Hindlimb muscle (tissue), 1 donor: Measurements from ENCODE around the gene OR10A4. TPM values are rescaled to one million over a fixed set of nuclear protein-coding genes. Genes with fewer than 3 reads are reported as not detected.
"Not testable (repeated sequence)": the region's sequence is repeated elsewhere in the genome, so short reads cannot be mapped to it uniquely, and the experiment has no call there.

Experiments
- DNase-seq: peaks from one replicate; pipeline ENCODE4 v3.0.0-alpha.2; 2013
- polyA plus RNA-seq: library from polyadenylated mRNA; unstranded; fragments of 120-200 nt; gene quantifications from one replicate; pipeline ENCODE4 v1.2.1, GENCODE V29; 2013; ENCODE audit not compliant: insufficient read length

OR10A4 gene
- polyA plus RNA-seq, 1 donor, result not detected

GRCh38 chr11:6898911-6899310 is 22.5 kb downstream of the OR10A4 start:
- no peak for DNase-seq

DNA sequence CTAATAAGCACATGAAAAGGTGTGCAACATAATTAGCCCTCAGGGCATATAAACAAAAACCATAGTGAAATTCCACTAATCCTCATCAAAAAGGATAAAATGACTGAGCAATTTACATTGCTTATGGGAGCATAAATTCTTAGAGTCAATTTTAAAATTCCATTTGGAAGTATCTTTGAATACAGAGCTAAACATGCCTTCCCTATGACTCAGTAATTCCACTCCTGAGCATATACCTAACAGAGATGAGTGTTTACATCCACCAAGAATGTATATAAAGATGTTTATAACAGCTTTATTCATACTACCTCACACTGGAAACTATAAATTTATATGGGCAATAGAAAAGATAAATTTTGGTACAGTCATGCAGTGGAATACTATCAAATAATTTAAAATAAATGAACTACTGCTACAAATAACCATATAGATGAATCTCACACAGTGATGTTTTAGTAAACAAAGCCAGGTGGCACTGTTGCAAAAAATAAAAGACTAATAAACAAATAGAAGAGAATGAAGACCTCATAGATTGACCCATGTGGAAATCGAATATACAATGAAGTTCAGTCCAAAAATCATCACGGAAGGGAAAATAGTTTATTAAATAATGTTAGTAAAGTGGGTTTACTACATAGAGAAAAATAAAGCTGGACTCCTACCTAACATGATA is 24.0 kb downstream of the OR10A4 start:
- DNase-seq, result no peak

GRCh38 chr11:6904804-6905203 is 28.4 kb downstream of the OR10A4 start:
- not testable (repeated sequence) for DNase-seq

DNA sequence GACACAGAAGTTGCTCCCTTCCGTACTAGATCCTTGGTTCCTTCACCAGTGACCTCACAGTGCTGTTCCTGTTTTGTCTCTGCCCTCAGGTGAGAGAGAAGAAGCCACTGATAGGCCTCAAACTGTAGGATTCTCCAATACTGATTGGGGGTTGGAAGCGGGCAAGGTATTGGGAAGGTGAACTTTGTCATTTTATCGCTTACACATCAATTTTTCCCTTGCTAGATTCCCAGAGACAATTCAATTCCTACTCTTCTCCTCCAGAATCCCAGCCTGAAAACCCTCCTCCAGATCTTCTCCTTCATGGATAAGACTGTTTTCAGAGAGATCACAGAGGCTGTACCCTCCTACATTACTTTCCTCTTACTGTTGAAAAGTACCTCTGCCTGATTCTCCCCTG is 35.0 kb downstream of the OR10A4 start:
- DNase-seq, result no peak

- DNase-seq, result no peak
These were observed 35.5 kb downstream of the OR10A4 start for GRCh38 chr11:6911948-6912347.

- no peak for DNase-seq
These were observed 43.3 kb downstream of the OR10A4 start for GRCh38 chr11:6919698-6920097.

GRCh38 chr11:6920702-6921101 is 44.3 kb downstream of the OR10A4 start, which contains the start of gene OR2D3:
TSS of gene OR2D3 (plus strand) at chr11:6921002. CDS start at chr11:6921002, 0 bp downstream.
- no peak for DNase-seq

- no peak for DNase-seq
These were observed 48.7 kb downstream of the OR10A4 start for GRCh38 chr11:6925007-6925577.

DNA sequence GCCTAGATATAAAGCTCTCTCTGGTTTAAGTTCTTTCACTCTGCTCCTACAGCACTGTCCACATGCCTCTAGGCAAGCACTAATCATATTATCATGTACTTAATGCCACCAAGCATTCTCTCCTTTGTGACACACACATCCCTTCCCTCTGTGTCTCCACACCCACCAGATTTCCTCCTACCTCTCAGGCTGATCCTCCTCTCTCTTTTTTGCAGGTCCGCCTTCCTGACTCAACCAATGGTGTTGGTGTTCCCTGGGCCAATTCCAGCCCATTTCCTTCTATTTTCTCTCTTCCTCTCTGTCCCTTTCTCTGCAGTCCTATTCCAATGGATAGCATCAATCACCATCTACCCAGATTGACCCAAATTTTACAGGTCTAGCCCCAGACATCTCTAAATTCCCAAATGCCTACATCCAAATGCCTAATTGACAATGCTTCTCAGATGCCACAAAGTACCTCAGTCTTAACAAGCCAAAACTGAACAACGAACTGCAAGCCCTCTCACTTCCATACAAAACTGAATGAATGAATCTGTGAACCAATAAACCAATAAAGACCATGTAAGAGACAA is 49.3 kb downstream of the OR10A4 start:
- DNase-seq, result peak; percentile 19

GRCh38 chr11:6926208-6927029 is 50.0 kb downstream of the OR10A4 start, which contains the start of gene ZNF215:
TSS of gene ZNF215 (plus strand) at chr11:6926426. CDS start at chr11:6932273, 5,847 bp downstream.
- peak; percentile 64 for DNase-seq

DNA sequence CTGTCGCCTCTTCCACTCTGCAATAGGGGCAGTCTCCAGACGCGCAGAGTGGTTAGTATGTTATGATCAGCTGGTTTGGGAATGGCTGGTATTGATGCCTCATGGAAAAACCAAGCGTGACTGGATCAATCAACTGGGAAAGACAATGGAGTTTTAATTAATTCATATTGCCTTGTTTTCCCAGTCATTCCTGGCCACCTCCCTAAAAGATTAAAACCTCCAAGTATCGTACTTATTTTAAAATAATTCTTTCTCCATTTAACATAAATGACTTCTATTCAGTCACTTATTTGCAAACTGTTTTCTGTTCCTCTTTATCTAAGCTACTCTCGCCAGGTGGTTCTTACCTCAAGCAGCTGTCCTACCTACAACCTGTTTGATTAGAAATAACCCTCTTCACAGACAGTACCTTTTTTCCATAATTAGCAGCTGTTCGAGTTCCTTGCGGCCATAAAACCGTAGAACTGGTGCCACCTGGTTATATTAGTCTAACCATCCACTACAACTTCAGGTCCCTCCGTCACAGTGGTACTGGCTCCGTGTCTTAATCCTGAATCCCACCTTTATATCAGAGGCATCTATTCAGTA is 50.7 kb downstream of the OR10A4 start:
- DNase-seq, result peak; percentile 2

Other genes with a start within 250 kb of the OR10A4 start
- gene DCHS1, start 220.8 kb upstream of the OR10A4 start, polyA plus RNA-seq, result 43.8 TPM
- 57.2 TPM for gene MRPL17, start 193.3 kb upstream of the OR10A4 start, polyA plus RNA-seq
- not detected for gene OR2AG2, start 104.6 kb upstream of the OR10A4 start, polyA plus RNA-seq
- gene OR2AG1, start 93.6 kb upstream of the OR10A4 start, polyA plus RNA-seq, result not detected
- gene OR6A2, start 76.9 kb upstream of the OR10A4 start, polyA plus RNA-seq, result not detected
- gene OR10A5, start 30.9 kb upstream of the OR10A4 start, polyA plus RNA-seq, result not detected
- not detected for gene OR10A2, start 13.6 kb upstream of the OR10A4 start, polyA plus RNA-seq
- gene OR2D2, start 15.9 kb downstream of the OR10A4 start, polyA plus RNA-seq, result not detected
- not detected for gene OR2D3, start 44.4 kb downstream of the OR10A4 start, polyA plus RNA-seq
- gene ZNF215, start 49.8 kb downstream of the OR10A4 start, polyA plus RNA-seq, result 0.53 TPM
- 1.5 TPM for gene ZNF214, start 143.7 kb downstream of the OR10A4 start, polyA plus RNA-seq
- not detected for gene NLRP14, start 143.9 kb downstream of the OR10A4 start, polyA plus RNA-seq
- not detected for gene RBMXL2, start 212.4 kb downstream of the OR10A4 start, polyA plus RNA-seq